8988T (cell line): ENCODE results near the gene SPINK1.
"Not testable (repeated sequence)": the region's sequence is repeated elsewhere in the genome, so short reads cannot be mapped to it uniquely, and the experiment has no call there.

Experiments used
- DNase-seq: peaks from one replicate; pipeline ENCODE4 v3.0.0; 2011

SPINK1 gene

DNA sequence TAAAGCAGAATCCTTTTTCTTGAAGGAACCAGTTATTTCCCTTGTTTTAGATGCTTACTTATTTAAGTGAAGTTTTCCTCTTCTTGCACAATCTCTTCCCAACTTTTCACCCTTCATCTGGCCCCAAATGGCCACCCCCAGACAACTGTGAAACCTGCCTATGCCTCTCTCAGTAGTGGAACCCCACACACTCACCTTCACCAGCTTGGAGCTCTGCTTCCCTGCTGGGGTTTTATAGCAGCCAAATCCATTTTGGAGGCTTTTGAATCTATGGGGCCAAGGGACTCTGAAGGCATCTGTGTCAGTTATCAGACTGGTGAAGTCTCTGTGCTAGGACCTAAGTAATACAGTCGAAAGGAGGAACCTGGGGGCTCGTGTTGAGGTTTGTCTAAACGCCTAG is 22.9 kb upstream of the SPINK1 start:
- DNase-seq: no peak

DNA sequence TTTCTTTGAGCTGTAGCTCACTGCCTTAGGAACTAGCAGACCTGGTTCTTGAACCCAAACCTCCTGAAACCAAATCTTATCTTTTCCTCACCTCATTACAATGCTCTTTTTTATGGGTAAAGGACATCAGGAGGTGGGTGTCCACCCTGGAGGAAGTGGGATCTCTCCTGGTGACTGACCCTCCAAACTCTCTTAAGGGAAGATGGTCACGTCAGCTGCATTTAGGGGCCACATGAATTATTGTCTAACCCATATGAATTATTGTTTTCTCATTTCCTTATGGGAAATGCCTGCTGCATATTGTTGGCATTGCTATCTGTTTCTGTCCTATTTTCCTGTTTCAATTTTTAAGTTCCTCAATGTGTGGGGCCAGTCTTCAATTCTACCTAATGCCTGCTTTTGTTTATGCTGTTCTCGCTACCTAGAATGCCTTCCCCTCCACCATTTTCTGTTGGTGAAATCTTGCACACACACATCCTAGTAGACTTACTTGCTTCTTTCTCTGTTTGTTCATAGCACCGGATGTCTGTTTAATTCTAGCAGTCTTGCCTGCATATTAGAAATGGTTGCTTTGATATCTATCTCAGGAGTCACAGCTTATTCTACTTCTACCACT is 22.0 kb upstream of the SPINK1 start:
- no peak for DNase-seq

DNA sequence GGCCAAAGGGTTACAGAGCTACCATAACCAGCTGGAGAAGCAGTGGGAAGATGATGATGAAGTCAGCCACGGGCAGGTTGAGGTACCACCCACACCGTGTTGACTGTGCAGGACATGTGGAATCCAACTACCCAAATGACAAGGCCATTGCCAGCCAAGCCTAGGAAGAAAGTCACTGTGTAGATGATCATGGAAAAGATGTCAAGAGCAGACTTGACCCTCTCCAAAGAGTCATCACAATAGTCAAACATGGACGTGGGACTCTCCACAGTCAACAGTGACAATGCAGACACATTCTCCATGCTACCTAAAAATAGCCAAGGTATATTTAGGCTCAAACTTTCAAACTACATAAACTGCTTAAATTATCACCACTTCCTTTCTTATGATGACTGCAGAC is 20.9 kb upstream of the SPINK1 start:
- DNase-seq: no peak

DNA sequence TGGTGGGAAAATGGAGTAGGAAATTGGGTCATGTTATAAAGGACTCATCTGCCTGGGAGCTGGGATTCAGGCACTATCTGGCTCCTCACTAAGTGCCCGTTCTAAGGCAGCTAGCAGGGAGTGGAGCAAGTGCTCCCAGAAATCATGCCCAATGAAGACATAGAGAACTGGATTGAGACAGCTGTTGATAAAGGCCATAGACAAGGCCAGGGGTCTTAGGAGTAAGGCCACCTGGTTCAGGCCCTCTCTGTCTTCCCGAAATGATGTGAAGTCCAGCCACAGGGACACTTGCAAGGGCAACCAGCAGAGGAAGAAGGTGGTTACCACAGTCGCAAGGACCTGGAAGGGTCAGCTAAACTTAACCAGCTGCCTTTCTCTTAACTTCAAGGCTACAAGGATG is 20.1 kb upstream of the SPINK1 start:
- DNase-seq: no peak

DNA sequence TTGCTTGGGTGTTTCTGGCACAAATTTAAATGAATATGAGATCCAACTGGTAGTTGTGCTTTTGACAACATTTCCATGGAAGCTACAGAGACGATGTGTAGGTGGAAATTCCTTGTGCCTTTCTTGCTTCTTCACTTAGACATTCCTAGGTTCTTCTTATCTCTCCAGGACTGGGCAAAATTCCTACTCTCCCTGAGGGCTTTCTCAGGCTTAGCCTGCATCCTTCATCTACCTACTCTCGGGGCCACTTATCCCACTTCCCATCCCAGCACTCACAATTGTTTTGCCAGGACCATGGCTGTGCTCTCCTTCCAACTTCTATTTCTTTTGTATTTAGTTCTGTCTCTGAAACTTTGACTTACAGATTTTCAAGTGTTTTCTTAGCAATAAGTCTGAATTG is 17.8 kb upstream of the SPINK1 start:
- DNase-seq: no peak

DNA sequence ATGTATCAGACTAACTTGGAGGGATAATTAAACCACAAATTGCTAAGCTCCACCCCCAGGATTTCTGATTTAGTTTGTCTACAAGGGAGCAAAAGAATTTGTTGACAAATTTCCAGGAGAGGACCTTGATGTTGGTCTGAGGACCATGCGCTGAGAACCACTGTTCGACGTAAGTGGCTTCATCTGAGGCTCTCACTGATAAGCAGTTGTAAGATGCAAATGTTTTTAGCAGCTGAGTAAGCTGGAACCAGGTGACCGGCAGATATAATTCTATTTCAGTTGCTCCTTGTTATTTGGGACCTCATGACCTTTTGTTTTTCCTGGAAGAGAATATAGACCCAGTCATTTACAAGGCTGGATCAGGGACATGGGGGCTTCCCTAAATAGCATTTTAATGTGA is 14.1 kb upstream of the SPINK1 start:
- DNase-seq: no peak

DNA sequence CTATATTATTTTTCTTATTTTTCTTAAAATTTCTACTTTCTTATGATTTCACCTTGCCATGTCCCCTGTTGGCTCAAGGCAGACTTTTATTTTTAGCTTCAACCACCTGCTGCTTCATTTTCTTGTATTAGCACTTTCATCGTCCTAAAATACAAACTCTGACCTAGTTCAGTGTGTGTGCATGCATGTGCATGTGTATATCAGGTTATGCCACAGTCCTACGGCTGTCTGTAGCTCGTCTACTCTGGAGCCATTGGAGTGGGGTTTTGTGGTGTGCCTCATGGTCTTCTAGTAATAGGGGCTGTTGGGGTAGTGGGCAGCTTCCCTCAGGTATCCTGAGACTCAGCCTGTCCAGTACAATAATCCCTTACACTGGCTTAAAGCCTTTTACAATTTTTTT is 13.4 kb upstream of the SPINK1 start:
- no peak for DNase-seq

DNA sequence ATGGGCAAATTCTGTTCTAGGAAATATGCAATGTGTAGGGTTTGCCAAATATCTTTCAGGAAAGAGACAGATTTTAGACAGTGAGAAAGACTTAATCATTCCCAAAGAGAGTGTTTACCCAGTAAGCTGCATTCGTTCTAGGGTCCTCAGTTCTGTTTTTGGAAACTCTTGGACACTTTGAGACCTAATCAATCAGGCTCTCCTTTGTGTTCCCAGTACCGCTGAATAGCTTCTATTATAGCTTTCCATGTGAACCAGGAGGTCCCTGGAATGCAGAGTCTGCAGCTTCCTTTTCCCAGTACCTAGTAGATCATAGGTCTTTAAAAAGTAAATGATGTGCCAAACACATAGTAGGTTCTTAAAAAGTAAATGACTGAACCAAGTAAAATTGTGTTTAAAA is 11.4 kb upstream of the SPINK1 start:
- no peak for DNase-seq

DNA sequence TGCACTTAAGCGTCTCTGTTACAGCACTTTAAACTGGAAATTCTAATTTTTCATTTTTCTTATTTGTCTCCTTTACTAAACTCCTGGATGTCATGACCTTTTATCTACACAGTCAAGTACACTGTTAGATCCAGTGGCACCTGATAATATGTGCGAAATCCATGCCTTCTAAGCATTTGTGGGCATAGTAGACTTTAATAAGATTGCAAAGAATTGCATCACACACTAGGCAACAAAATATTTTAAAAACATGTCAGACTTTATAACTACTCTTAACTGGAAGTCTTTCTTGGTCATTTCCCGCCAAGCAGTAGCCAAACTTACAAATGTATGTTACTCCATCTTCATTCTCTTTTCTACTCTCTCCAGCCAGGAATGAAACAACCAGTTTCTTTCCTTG is 5.0 kb upstream of the SPINK1 start:
- no peak for DNase-seq

DNA sequence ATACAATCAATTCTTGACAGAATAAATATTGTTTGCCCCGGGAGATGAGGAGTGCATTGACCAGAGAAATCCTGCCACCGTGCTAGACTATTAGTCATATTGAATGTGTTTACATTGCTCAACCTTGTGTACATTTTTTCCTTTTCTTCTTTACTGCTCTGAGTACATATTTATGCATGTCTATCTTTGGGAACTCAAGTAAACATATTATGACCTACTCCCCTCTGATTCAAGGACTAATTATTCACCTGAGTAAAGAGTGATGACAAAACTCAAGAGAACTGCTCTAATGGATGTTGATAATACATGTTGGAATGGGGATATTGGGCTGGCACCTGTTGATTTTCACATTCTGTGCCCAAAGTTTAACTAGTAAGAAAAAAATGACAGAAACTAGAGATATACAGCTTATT is 3.9 kb upstream of the SPINK1 start:
- DNase-seq: no peak

DNA sequence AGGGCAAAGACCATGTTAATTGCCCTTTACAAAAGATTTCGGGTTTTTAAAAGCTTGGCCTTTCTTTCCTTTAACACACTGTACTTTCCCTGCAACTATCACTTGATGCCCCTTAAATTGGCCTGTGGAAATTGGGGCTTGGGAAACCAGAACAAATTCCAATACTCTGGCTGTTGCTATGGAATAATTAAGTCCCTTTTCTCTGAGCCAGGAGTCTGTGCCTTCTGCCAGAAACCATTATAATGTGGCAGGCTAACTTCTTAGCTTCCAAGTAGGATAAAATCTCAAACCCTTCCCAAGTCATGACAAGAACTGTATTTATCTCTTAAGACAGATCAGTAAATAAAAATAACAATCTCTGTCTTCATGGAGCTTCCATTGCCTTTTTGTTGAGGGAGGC is 1.1 kb upstream of the SPINK1 start:
- no peak for DNase-seq

DNA sequence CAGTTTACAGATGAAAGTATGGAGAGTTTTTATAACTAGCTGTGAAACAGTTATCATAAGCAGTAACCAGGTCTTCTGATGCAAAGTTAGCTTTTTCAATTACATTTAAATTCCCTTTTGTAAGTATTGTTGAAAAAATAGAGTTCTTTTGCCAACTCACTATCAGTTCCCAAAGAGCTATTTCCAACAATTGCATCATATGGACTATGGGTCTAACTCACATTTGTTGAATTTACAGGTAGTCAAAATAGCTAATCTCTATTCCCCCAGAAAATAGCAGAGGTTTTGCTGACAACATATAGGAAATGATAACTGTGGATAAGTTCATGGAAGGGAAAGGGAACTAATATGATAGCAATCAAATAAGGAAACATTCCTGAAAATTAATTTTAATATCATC is 1.4 kb downstream of the SPINK1 start:
- no peak for DNase-seq

DNA sequence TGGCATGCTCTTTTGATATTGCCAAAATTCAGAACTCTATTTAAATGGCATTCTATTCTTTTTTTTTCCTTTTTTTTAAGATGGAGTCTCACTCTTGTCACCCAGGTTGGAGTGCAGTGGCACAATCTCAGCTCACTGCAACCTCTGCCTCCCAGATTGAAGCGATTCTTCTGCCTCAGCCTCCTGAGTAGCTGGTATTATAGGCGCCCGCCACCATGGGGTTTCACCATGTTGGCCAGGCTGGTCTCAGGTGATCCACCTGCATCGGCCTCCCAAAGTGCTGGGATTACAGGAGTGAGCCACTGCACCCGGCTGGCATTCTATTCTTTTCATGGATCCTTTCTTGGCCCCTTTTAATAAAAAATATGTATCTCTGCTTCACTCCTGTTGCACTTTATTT is 4.5 kb downstream of the SPINK1 start:
- not testable (repeated sequence) for DNase-seq

DNA sequence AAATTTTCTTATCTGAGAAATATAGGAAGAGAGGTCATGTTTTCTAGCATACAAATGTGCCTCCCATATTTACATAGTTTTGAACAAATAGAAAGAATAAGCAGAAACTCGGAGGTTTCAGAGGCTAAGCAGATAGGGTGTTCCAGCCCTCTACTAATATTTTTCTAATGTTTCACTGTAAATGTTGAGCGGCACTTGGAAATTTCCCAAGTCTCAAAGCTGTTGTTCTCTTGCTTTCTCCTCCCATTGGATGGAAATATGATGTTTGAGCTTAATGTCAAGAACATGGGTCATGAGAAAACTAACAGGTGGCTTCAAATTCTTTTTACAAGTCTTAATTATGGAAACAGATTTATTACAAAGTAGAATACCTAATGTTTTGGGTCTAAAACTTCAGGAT is 5.1 kb downstream of the SPINK1 start:
- DNase-seq: no peak

DNA sequence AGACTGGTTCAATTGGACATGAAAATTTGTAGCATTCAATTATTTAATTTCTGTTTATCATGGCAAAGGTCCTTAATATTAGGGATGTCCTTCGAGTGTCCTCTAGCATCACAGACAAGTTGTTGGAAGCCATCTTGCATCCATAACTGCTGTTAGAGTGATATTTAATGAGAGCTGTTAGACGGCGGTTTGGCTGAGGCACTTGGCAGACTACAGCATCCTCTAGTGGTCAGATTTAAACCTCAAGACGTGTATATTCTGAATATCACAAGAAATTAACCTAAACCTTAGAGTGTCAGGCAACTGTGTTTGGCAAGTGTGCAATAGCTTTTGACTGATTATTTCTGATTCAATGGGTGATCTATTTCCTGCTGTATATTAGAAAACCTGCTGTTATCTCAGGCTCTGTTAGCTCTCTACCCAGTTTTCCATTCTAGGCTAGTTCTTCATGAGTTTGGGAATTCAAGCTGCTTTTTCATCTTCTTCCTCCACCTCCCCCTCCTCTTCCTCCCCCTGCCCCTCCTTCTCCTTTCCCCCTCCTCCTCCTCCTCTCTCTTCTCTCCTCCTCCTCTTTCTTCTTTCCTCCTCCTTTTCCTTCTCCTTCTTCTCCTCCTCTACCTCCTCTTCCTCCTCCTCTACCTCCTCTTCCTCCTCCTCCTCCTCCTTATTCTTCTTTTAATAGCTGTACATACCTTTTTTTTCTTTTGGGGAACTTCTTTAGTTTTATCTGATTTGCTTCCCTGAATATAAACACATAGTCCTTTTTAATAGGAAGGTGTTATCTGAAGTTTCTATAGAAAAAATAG is 8.6 kb downstream of the SPINK1 start:
- DNase-seq: no peak

DNA sequence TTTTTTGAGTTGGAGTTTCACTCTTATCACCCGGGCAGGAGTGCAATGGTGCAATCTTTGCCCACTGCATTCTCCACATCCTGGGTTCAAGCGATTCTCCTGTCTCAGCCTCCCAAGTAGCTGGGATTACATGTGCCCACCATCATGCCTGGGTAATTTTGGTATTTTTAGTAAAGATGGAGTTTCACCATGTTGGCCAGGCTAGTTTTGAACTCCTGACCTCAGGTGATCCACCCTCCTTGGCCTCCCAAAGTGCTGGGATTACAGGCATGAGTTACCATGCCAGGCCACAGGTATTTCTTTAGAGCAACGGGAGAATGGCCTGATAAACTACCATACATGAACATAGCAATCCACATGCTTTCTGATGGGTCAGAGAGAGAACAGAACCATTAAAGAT is 9.2 kb downstream of the SPINK1 start:
- DNase-seq: not testable (repeated sequence)

DNA sequence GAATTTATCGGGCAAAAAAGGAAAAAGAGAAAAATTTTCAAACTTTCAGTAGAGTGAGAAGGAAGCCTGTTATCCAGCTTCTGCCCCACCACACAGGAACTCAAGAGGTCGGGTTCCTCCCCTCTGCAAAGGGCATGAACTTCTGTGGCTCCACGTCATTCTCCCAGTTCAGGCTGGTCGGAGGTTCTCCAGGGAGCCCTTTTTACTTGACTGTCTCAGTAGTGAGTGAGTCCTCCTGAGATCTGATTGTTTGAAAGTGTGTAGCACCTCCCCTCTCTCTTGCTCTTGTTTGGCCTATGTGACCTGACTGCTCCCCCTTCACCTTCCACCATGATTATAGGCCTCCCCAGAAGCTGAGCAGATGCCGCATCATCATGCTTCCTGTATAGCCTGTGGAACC is 9.7 kb downstream of the SPINK1 start:
- no peak for DNase-seq

DNA sequence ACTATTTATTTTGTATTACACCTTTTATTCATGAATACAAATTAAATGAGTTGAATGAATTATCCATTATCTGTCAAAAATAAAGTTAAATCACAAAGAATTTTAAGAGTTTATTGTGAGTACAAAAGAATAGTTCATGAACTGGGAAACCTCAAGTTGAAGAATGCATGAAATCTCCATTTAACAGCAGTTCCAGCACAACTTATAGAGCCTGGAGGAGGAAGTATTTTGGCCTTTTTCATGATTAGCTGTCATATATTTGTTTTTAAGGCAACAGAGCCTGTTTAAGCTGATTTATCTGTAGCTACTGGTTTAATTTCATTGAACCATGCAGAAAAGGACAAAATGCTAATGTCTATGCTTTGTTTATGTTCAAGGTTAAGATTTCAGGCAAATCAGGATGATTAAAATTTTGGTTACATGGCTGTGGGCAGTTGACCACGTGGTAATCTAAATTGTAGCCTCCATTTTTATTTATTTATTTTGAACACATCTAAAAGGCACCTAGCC is 12.2 kb downstream of the SPINK1 start:
- no peak for DNase-seq

DNA sequence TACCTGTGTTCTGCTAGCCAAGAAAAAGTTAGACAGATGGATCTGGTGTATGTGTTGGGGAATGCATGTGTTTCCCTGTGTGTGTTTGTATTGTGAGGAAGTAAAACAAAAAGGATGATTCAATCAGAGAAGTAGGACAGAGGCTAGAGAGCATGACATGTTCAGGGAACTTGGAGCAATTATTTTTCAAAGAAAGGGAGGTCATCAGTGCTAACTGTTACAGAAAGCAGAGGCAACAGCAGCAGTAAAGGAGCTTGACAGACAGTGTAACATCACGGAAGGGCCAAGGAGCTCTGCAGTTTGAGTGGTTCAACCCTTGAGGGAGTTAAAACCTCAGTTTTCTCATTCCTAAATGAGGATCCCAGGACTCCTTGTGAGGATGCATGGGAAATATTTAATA is 13.2 kb downstream of the SPINK1 start:
- DNase-seq: no peak

DNA sequence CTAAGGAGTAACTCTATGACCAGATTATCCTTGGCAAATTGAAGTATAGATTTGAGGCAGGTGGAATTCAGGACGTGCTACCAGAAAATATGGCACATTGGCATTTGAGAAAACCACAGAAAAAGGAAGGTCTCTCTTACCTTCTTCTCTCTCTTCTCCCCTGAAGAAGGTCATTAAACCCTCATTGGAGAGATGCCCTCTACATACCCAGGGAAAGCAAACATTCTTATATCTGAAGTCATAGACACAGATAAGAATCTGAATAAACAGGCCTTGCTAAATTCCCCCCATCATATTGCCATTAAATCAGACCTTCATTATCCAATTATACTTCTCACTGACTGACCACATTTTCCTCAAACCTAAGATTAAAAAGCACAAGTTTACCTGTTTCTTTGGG is 17.8 kb downstream of the SPINK1 start:
- no peak for DNase-seq

DNA sequence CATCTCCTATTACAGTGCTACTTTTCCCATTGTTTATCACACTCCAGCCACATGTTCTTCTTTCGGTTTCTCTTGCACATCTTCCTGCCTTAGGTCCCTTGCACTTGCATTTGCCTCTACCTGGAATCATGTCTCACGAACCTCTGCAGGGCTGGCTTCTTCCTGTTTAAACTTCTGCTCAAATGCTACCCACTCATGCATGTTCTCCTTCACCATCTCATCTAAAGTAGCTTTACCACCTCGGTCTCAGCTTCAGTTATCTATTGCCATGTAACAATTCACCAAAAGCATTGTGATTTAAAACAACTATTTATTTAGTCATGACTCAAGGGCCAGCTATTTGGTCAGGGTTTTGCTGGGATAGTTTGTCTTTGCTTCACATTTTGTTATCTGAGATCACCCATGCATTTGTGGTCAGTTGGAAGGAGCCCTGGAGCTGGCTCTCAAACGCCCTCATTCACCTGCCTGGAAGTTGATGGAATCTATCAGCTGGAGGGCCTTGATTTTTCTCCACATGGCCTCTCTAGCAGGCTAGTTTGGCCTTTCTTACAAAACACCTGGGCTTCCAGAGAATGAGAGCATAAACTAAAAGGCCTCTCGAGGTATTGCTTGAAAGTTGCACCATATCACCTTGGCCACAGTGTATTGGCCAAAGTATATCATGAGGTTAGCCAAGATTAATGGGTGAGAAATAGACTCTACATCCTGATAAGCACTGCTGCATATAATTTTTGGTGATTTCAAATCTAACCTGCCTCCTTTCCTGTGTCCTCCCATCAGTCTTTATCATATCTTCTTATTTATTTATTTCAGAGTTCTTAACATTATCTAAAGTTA is 21.4 kb downstream of the SPINK1 start:
- DNase-seq: no peak

DNA sequence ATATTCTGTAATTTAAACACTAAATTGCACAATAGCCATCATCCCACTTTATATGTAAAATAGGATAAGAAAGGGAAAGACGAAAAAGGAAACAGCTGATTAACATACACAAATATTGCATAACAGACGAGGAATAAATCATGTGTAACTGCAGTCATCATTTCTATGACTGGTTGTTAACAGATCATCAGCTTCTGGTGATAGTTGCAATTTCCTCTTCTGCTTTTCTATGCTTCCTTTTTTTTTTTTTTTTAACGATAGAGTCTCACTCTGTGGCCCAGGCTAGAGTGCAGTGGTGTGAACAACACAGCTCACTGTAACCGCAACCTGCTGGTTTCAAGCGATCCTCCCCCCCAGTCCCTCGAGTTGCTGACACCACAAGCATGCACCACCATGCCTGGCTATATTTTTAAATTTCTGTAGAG is 26.4 kb downstream of the SPINK1 start:
- no peak for DNase-seq

DNA sequence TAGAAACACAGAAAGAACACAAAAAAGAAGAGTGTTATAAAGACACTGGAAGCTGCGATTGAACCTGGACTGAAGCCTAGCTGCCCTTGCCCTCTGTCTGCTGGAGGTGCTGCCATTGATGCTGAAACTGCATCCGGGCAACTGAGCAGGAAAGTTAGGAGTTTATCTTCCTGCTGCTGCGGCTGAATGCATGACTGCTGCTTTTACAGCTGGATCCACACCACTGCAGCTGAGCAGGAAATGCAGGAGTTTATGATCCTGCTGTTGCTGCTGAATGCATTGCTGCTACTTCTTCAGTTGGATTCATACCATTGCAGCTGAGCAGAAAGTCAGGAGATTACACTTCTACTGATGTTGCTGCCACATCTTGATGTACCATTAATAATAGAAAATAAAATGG is 27.1 kb downstream of the SPINK1 start:
- no peak for DNase-seq

DNA sequence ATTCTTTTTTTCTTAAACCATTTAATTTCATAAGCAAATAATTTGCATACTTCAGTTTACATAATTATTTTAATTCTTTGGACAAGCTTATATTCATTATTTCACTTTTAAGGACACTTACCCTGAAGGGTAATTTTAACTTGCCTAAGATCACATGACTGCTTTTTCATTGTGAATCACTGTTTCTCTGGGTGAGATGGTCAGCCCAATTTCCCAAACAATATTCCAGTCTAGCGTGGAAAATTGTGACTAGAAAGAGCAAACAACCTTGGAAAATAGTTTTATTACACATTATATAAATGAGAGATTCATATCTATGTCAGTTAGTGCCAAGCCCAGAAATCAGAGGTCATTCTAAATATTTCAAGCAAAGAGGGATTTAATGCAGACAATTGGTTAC is 27.5 kb downstream of the SPINK1 start:
- no peak for DNase-seq
